ENCODE data around the gene POMC.

- no peak for TF ChIP-seq CTCF (IDR thresholded peaks at IDR 0.05; ENCODE audit: poor library complexity)
- no peak for TF ChIP-seq EZH2phosphoT487 (IDR thresholded peaks at IDR 0.05; ENCODE audit: low read depth, severe bottlenecking, unreplicated experiment)
- TF ChIP-seq EZH2 (IDR thresholded peaks at IDR 0.05; ENCODE audit: borderline replicate concordance), result no peak
These were observed 3.8 kb downstream of the POMC start for GRCh38 chr2:25164561-25164960.

All from hepatocyte (in vitro differentiated cells).